WTC11 (cell line): Measurements from ENCODE around the gene DNAI1.
A peak's percentile ranks its signal among the peaks of the same experiment; 100 is the strongest.

ENCODE experiments used
- ATF1 ChIP-seq: sonication (generic); formaldehyde crosslinking; IDR thresholded peaks from 2 replicates; pipeline ENCODE4 v1.8.1; 2023; ENCODE audit warnings: mild to moderate bottlenecking, moderate library complexity, missing genetic modification reagents
- CTCF ChIP-seq: fragments of 200-600 bp; IDR thresholded peaks from 2 replicates; pipeline ENCODE4 v1.8.0; 2022; ENCODE audit warnings: antibody characterized with exemption
- USF2 ChIP-seq: sonication (generic); formaldehyde crosslinking; IDR thresholded peaks from 2 replicates; pipeline ENCODE4 v1.8.1; 2023; ENCODE audit warnings: mild to moderate bottlenecking, missing genetic modification reagents, moderate library complexity

- TF ChIP-seq USF2 (CRISPR knock-in tag) (no peak), CTCF (peak; percentile 98), ATF1 (CRISPR knock-in tag) (no peak)
Observed at GRCh38 chr9:34500623-34501267, 42.1 kb downstream of the DNAI1 start.
